HepG2 (cell line): ENCODE results near the gene PPOX. TPM values are rescaled to one million over a fixed set of nuclear protein-coding genes. Genes with fewer than 3 reads are reported as not detected.

Experiments
- AGO1 ChIP-seq: fragments of 200-400 bp; formaldehyde crosslinking; IDR thresholded peaks from 2 replicates; pipeline ENCODE4 v1.6.1; 2017; ENCODE audit warnings: mild to moderate bottlenecking, low read depth, low read length, moderate library complexity; ENCODE audit not compliant: poor library complexity, severe bottlenecking
- DMAP1 ChIP-seq: IDR thresholded peaks from 2 replicates; pipeline ENCODE4 v1.6.1; 2016
- ELF3 ChIP-seq: IDR thresholded peaks from 2 replicates; pipeline ENCODE4 v1.6.1; 2016; ENCODE audit warnings: missing genetic modification reagents, missing compliant biosample characterization
- ERF ChIP-seq: IDR thresholded peaks from 2 replicates; pipeline ENCODE4 v1.6.1; 2018; ENCODE audit warnings: missing biosample characterization, missing genetic modification reagents
- FOXA1 ChIP-seq, 2 experiments: fragments of 450-650 bp in 1 of 2; sonication (generic) in 1 of 2; formaldehyde crosslinking in 1 of 2; IDR thresholded peaks; 2 replicates each; pipeline versions ENCODE4 v1.4.0 to v1.6.1; 2016 to 2020; ENCODE audit warnings: missing genetic modification reagents in 1 of 2
- GATAD2A ChIP-seq: IDR thresholded peaks from 2 replicates; pipeline ENCODE4 v1.6.1; 2016
- KLF16 ChIP-seq, 2 experiments: sonication (generic) in 1 of 2; formaldehyde crosslinking in 1 of 2; IDR thresholded peaks; 2 replicates each; pipeline versions ENCODE4 v1.6.1 to v1.8.0; 2016 to 2023; ENCODE audit warnings: missing genetic modification reagents in 2 of 2, missing compliant biosample characterization in 1 of 2
- MXD4 ChIP-seq: IDR thresholded peaks from 2 replicates; pipeline ENCODE4 v1.6.1; 2016; ENCODE audit warnings: mild to moderate bottlenecking, missing biosample characterization, missing genetic modification reagents
- RARA ChIP-seq: IDR thresholded peaks from 2 replicates; pipeline ENCODE4 v1.6.1; 2016; ENCODE audit warnings: missing genetic modification reagents, missing compliant biosample characterization
- SMC3 ChIP-seq: IDR thresholded peaks from 2 replicates; pipeline ENCODE4 v1.6.1; 2011; ENCODE audit warnings: low read length, improper control_type of control experiment
- SPEN ChIP-seq: sonication (generic); formaldehyde crosslinking; IDR thresholded peaks from 2 replicates; pipeline ENCODE4 v1.5.1; 2020; ENCODE audit warnings: low read depth, mild to moderate bottlenecking, missing genetic modification reagents
- STAG1 ChIP-seq: sonication (generic); formaldehyde crosslinking; IDR thresholded peaks from 2 replicates; pipeline ENCODE4 v1.4.0; 2020; ENCODE audit warnings: missing genetic modification reagents
- THAP11 ChIP-seq: IDR thresholded peaks from 2 replicates; pipeline ENCODE4 v1.6.1; 2016; ENCODE audit warnings: missing biosample characterization, missing genetic modification reagents
- YY1 ChIP-seq: IDR thresholded peaks from 2 replicates; pipeline ENCODE4 v1.6.1; 2011; ENCODE audit warnings: low read length, low read depth, moderate library complexity, mild to moderate bottlenecking; ENCODE audit not compliant: insufficient read depth, insufficient replicate concordance
- ZC3H4 ChIP-seq: sonication (generic); formaldehyde crosslinking; IDR thresholded peaks from 2 replicates; pipeline ENCODE4 v1.4.0; 2020; ENCODE audit warnings: missing genetic modification reagents, borderline replicate concordance
- ZNF331 ChIP-seq: sonication (generic); formaldehyde crosslinking; IDR thresholded peaks from 2 replicates; pipeline ENCODE4 v1.4.0; 2020; ENCODE audit warnings: missing genetic modification reagents
- ZNF777 ChIP-seq: sonication (generic); formaldehyde crosslinking; IDR thresholded peaks from 2 replicates; pipeline ENCODE4 v1.4.0; 2020; ENCODE audit warnings: missing genetic modification reagents
- polyA plus RNA-seq, 8 experiments: library from polyadenylated mRNA; depleted of rRNA in 3 of 8; stranded (reverse) in 7 of 8; unstranded in 1 of 8; fragments of >200 nt; fragmentation: Illumina TruSeq in 4 of 8; extraction: Trizol in 4 of 8; gene quantifications; 2 replicates each; pipeline versions ENCODE4 v1.2.1 to v1.2.3, GENCODE V29; 2011 to 2016; ENCODE audit warnings: low read depth in 4 of 8, missing spikeins in 1 of 8, mixed read lengths in 1 of 8; ENCODE audit not compliant: insufficient read depth in 1 of 8
- total RNA-seq, 5 experiments: library from RNA; depleted of rRNA; stranded (reverse); fragments of >200 nt; fragmentation: Illumina TruSeq; extraction: Trizol; gene quantifications; 2 replicates each; pipeline ENCODE4 v1.2.3, GENCODE V29; 2016; ENCODE audit warnings: low read depth in 1 of 5
- TF ChIP-seq, protein P1 (sequence below): sonication (generic); formaldehyde crosslinking; IDR thresholded peaks from 2 replicates; pipeline ENCODE4 v1.5.0; 2020; ENCODE audit warnings: missing genetic modification reagents
- TF ChIP-seq, protein P2 (sequence below): sonication (generic); formaldehyde crosslinking; IDR thresholded peaks from 2 replicates; pipeline ENCODE4 v1.4.0; 2020; ENCODE audit warnings: low read depth, missing genetic modification reagents
- TF ChIP-seq, protein P3 (sequence below): sonication (generic); formaldehyde crosslinking; IDR thresholded peaks from 2 replicates; pipeline ENCODE4 v1.4.0; 2020; ENCODE audit warnings: missing genetic modification reagents
- TF ChIP-seq, protein P4 (sequence below): sonication (generic); formaldehyde crosslinking; IDR thresholded peaks from 2 replicates; pipeline ENCODE4 v1.5.1; 2020; ENCODE audit warnings: mild to moderate bottlenecking, moderate library complexity, missing genetic modification reagents

The PPOX gene
- total and polyA plus RNA-seq, 2 of the 13 experiments (the other 11 are each of a cell fraction or from before 2014, with no cell fraction given): 15.5 to 27.7 TPM

DNA sequence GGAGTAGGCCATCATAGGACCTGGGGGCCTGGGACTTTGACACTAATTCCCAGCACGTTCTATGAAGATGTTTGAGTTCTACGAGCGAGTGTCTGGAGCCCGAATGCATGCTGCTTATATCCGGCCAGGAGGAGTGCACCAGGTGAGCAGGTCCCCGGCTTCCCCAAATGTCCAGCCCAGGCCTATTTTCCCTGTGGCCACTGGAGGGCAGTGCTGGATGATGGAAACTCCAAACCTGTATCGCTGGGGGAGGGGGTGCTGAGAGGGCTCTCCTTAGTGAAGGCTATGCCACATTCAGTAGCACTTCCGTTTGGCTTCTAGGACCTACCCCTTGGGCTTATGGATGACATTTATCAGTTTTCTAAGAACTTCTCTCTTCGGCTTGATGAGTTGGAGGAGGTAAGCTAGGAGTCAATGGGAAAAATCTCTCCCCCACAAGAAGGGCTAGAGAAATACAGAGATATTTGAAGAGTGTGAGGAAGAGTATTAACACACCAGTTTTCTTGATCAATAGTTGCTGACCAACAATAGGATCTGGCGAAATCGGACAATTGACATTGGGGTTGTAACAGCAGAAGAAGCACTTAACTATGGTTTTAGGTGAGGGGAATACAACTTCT, 43.7 kb downstream of the PPOX start (continued):
- no peak for TF ChIP-seq ZNF777 (CRISPR knock-in tag)
- TF ChIP-seq, protein P1, sequence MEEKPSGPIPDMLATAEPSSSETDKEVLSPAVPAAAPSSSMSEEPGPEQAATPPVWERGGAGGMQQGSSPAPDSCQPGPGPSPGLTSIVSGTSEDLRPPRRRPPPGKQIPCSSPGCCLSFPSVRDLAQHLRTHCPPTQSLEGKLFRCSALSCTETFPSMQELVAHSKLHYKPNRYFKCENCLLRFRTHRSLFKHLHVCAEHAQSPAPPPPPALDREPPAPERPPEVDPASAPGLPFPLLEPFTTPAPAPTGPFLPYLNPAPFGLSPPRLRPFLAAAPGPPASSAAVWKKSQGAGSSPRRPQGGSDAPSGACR (CRISPR knock-in tag): 0 out of 2 replicates have a peak, but pooled peaks have one; percentile 25
- TF ChIP-seq SMC3: peak; percentile 95
- TF ChIP-seq YY1: peak; percentile 62
- no peak for TF ChIP-seq ZC3H4 (CRISPR knock-in tag)
- TF ChIP-seq, protein P2, sequence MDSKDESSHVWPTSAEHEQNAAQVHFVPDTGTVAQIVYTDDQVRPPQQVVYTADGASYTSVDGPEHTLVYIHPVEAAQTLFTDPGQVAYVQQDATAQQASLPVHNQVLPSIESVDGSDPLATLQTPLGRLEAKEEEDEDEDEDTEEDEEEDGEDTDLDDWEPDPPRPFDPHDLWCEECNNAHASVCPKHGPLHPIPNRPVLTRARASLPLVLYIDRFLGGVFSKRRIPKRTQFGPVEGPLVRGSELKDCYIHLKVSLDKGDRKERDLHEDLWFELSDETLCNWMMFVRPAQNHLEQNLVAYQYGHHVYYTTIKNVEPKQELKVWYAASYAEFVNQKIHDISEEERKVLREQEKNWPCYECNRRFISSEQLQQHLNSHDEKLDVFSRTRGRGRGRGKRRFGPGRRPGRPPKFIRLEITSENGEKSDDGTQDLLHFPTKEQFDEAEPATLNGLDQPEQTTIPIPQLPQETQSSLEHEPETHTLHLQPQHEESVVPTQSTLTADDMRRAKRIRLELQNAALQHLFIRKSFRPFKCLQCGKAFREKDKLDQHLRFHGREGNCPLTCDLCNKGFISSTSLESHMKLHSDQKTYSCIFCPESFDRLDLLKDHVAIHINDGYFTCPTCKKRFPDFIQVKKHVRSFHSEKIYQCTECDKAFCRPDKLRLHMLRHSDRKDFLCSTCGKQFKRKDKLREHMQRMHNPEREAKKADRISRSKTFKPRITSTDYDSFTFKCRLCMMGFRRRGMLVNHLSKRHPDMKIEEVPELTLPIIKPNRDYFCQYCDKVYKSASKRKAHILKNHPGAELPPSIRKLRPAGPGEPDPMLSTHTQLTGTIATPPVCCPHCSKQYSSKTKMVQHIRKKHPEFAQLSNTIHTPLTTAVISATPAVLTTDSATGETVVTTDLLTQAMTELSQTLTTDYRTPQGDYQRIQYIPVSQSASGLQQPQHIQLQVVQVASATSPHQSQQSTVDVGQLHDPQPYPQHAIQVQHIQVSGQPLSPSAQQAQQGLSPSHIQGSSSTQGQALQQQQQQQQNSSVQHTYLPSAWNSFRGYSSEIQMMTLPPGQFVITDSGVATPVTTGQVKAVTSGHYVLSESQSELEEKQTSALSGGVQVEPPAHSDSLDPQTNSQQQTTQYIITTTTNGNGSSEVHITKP (CRISPR knock-in tag): 0 out of 2 replicates have a peak, but pooled peaks have one; percentile 36
- peak; percentile 57; the same call in 1 of the 2 replicates for TF ChIP-seq ZNF331 (CRISPR knock-in tag)
- peak in 1 of 2 experiments; percentile 50; a peak in 1 of 4 replicates for TF ChIP-seq KLF16 (CRISPR knock-in tag; IDR thresholded peaks at IDR 0.05)
- TF ChIP-seq FOXA1 (IDR thresholded peaks at IDR 0.05): no peak
- TF ChIP-seq FOXA1 (CRISPR knock-in tag; IDR thresholded peaks at IDR 0.05): no peak
- TF ChIP-seq SPEN (CRISPR knock-in tag): 0 out of 2 replicates have a peak, but pooled peaks have one; percentile 9
- TF ChIP-seq AGO1: no peak
- TF ChIP-seq RARA (CRISPR knock-in tag): 0 out of 2 replicates have a peak, but pooled peaks have one; percentile 28
- TF ChIP-seq, protein P3, sequence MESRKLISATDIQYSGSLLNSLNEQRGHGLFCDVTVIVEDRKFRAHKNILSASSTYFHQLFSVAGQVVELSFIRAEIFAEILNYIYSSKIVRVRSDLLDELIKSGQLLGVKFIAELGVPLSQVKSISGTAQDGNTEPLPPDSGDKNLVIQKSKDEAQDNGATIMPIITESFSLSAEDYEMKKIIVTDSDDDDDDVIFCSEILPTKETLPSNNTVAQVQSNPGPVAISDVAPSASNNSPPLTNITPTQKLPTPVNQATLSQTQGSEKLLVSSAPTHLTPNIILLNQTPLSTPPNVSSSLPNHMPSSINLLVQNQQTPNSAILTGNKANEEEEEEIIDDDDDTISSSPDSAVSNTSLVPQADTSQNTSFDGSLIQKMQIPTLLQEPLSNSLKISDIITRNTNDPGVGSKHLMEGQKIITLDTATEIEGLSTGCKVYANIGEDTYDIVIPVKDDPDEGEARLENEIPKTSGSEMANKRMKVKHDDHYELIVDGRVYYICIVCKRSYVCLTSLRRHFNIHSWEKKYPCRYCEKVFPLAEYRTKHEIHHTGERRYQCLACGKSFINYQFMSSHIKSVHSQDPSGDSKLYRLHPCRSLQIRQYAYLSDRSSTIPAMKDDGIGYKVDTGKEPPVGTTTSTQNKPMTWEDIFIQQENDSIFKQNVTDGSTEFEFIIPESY (CRISPR knock-in tag): no peak
- TF ChIP-seq, protein P4, sequence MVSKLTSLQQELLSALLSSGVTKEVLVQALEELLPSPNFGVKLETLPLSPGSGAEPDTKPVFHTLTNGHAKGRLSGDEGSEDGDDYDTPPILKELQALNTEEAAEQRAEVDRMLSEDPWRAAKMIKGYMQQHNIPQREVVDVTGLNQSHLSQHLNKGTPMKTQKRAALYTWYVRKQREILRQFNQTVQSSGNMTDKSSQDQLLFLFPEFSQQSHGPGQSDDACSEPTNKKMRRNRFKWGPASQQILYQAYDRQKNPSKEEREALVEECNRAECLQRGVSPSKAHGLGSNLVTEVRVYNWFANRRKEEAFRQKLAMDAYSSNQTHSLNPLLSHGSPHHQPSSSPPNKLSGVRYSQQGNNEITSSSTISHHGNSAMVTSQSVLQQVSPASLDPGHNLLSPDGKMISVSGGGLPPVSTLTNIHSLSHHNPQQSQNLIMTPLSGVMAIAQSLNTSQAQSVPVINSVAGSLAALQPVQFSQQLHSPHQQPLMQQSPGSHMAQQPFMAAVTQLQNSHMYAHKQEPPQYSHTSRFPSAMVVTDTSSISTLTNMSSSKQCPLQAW (CRISPR knock-in tag): peak; percentile 59
- peak; percentile 69 for TF ChIP-seq ERF
- peak; percentile 69; the same call in 1 of the 2 replicates for TF ChIP-seq ELF3 (CRISPR knock-in tag)
- no peak for TF ChIP-seq DMAP1
- peak; percentile 92 for TF ChIP-seq STAG1
- TF ChIP-seq THAP11 (CRISPR knock-in tag): peak; percentile 26; the same call in 1 of the 2 replicates
- TF ChIP-seq GATAD2A: peak; percentile 52; the same call in 1 of the 2 replicates
- no peak for TF ChIP-seq MXD4 (CRISPR knock-in tag)
